ENCODE measurements around the gene SPRY2.

SPRY2 gene

GRCh38 chr13:80329250-80329649, 11.7 kb downstream of the SPRY2 start (continued):
- TF ChIP-seq POU6F1 (CRISPR knock-in tag; IDR thresholded peaks at IDR 0.05; ENCODE audit: borderline replicate concordance, low read depth): no peak
- TF ChIP-seq CREB5 (CRISPR knock-in tag; IDR thresholded peaks at IDR 0.05; ENCODE audit: low read depth): no peak
- no peak for TF ChIP-seq ZFP3 (CRISPR knock-in tag; IDR thresholded peaks at IDR 0.05)

- TF ChIP-seq PATZ1 (CRISPR knock-in tag; IDR thresholded peaks at IDR 0.05; ENCODE audit: borderline replicate concordance) (no peak), TOX (CRISPR knock-in tag; IDR thresholded peaks at IDR 0.05; ENCODE audit: borderline replicate concordance) (no peak), CSRNP3 (CRISPR knock-in tag; IDR thresholded peaks at IDR 0.05) (no peak), ZC3H10 (CRISPR knock-in tag; IDR thresholded peaks at IDR 0.05) (no peak), CREB5 (CRISPR knock-in tag; IDR thresholded peaks at IDR 0.05; ENCODE audit: low read depth) (no peak), CSDC2 (CRISPR knock-in tag; IDR thresholded peaks at IDR 0.05) (no peak), BACH2 (CRISPR knock-in tag; IDR thresholded peaks at IDR 0.05; ENCODE audit: borderline replicate concordance) (no peak)
- no peak for ATAC-seq
Measured at GRCh38 chr13:80319004-80319403, 21.9 kb downstream of the SPRY2 start.

- no peak for ATAC-seq
- TF ChIP-seq ARNTL (CRISPR knock-in tag; IDR thresholded peaks at IDR 0.05; ENCODE audit: borderline replicate concordance, low read depth): no peak
- no peak for TF ChIP-seq ZNF565 (CRISPR knock-in tag; conservative IDR thresholded peaks at IDR 0.05; ENCODE audit: low read depth)
- TF ChIP-seq CSDC2 (CRISPR knock-in tag; IDR thresholded peaks at IDR 0.05): no peak
- no peak for TF ChIP-seq ZNF70 (CRISPR knock-in tag; IDR thresholded peaks at IDR 0.05)
- TF ChIP-seq ZFP3 (CRISPR knock-in tag; IDR thresholded peaks at IDR 0.05): no peak
- TF ChIP-seq ESRRG (CRISPR knock-in tag; IDR thresholded peaks at IDR 0.05): no peak
- TF ChIP-seq OSR1 (CRISPR knock-in tag; IDR thresholded peaks at IDR 0.05): no peak
- TF ChIP-seq ZNF8 (CRISPR knock-in tag; IDR thresholded peaks at IDR 0.05): no peak
- TF ChIP-seq TOX (CRISPR knock-in tag; IDR thresholded peaks at IDR 0.05; ENCODE audit: borderline replicate concordance): no peak
- no peak for TF ChIP-seq TSHZ2 (CRISPR knock-in tag; IDR thresholded peaks at IDR 0.05)
- TF ChIP-seq CSRNP3 (CRISPR knock-in tag; IDR thresholded peaks at IDR 0.05): no peak
- no peak for TF ChIP-seq PATZ1 (CRISPR knock-in tag; IDR thresholded peaks at IDR 0.05; ENCODE audit: borderline replicate concordance)
- TF ChIP-seq ISL1 (CRISPR knock-in tag; IDR thresholded peaks at IDR 0.05): no peak
- TF ChIP-seq POU6F1 (CRISPR knock-in tag; IDR thresholded peaks at IDR 0.05; ENCODE audit: borderline replicate concordance, low read depth): no peak
- TF ChIP-seq GLIS3 (CRISPR knock-in tag; IDR thresholded peaks at IDR 0.05): no peak
- TF ChIP-seq ZC3H10 (CRISPR knock-in tag; IDR thresholded peaks at IDR 0.05): no peak
- TF ChIP-seq BACH2 (CRISPR knock-in tag; IDR thresholded peaks at IDR 0.05; ENCODE audit: borderline replicate concordance): no peak
- TF ChIP-seq PPARA (CRISPR knock-in tag; IDR thresholded peaks at IDR 0.05; ENCODE audit: borderline replicate concordance): no peak
Measured at GRCh38 chr13:80314711-80315653, 25.9 kb downstream of the SPRY2 start.
